GM23338 (cell line): ENCODE data around the gene AFTPH. TPM values are rescaled to one million over a fixed set of nuclear protein-coding genes. Genes with fewer than 3 reads are reported as not detected.

Experiments used
- ATAC-seq: fragments of 200-7000 bp; cut with Tn5 transposase; 3 replicates; pipeline ENCODE4 v1.9.1; 2020
- DNase-seq: peaks from one replicate; pipeline ENCODE4 v3.0.0-alpha.2; 2015; ENCODE audit warnings: low spot score
- H2AFZ ChIP-seq: fragments of 200-600 bp; sonication (generic); 2 replicates; pipeline ENCODE4 v1.8.0; 2016; ENCODE audit warnings: antibody characterized with exemption, mild to moderate bottlenecking, moderate library complexity
- H3F3A ChIP-seq: fragments of 200-600 bp; sonication (generic); replicated peaks from 2 replicates; pipeline ENCODE4 v1.8.0; 2017; ENCODE audit warnings: antibody characterized with exemption, mixed run types, low read depth
- H3K27ac ChIP-seq: fragments of 200-600 bp; sonication (generic); 2 replicates; pipeline ENCODE4 v1.6.1; 2016; ENCODE audit warnings: low read depth
- H3K27me3 ChIP-seq: fragments of 200-600 bp; sonication (generic); 2 replicates; pipeline ENCODE4 v1.8.0; 2016; ENCODE audit warnings: mild to moderate bottlenecking, mixed run types, moderate library complexity; ENCODE audit not compliant: insufficient read depth
- H3K36me3 ChIP-seq: fragments of 200-600 bp; sonication (generic); 2 replicates; pipeline ENCODE4 v1.8.0; 2016; ENCODE audit warnings: mild to moderate bottlenecking; ENCODE audit not compliant: insufficient read depth
- H3K4me1 ChIP-seq: fragments of 200-600 bp; sonication (generic); 2 replicates; pipeline ENCODE4 v1.8.0; 2016; ENCODE audit warnings: mild to moderate bottlenecking, moderate library complexity; ENCODE audit not compliant: insufficient read depth
- H3K4me2 ChIP-seq: fragments of 200-600 bp; sonication (generic); 2 replicates; pipeline ENCODE4 v1.7.1; 2017; ENCODE audit warnings: mixed run types
- H3K4me3 ChIP-seq: fragments of 200-600 bp; sonication (generic); 2 replicates; pipeline ENCODE4 v1.6.1; 2016; ENCODE audit warnings: mixed run types
- H3K79me2 ChIP-seq: fragments of 200-600 bp; sonication (generic); replicated peaks from 2 replicates; pipeline ENCODE4 v1.8.0; 2017; ENCODE audit warnings: mild to moderate bottlenecking; ENCODE audit not compliant: insufficient read depth
- H3K9me2 ChIP-seq: fragments of 200-600 bp; sonication (generic); 2 replicates; pipeline ENCODE4 v1.8.0; 2017; ENCODE audit not compliant: insufficient read depth
- H4K20me1 ChIP-seq: fragments of 200-600 bp; sonication (generic); replicated peaks from 2 replicates; pipeline ENCODE4 v1.8.0; 2017; ENCODE audit warnings: mild to moderate bottlenecking; ENCODE audit not compliant: insufficient read depth
- H3K27ac Mint-ChIP-seq: 2 replicates; pipeline ENCODE4 v1.8.0; 2020; ENCODE audit warnings: inconsistent platforms, mild to moderate bottlenecking, moderate library complexity, mixed read lengths
- H3K27me3 Mint-ChIP-seq: 3 replicates; pipeline ENCODE4 v1.8.0; 2022; ENCODE audit warnings: low read depth, mild to moderate bottlenecking, moderate library complexity, mixed read lengths, inconsistent platforms; ENCODE audit not compliant: insufficient read depth, poor library complexity
- H3K36me3 Mint-ChIP-seq: 3 replicates; pipeline ENCODE4 v1.8.0; 2021; ENCODE audit warnings: low read depth, mild to moderate bottlenecking, inconsistent platforms, moderate library complexity, mixed read lengths
- H3K4me1 Mint-ChIP-seq: 3 replicates; pipeline ENCODE4 v1.8.0; 2020; ENCODE audit warnings: mild to moderate bottlenecking, inconsistent platforms, mixed read lengths
- H3K4me3 Mint-ChIP-seq: 3 replicates; pipeline ENCODE4 v1.8.0; 2021; ENCODE audit warnings: moderate library complexity, mild to moderate bottlenecking, inconsistent platforms, mixed read lengths
- H3K9me3 Mint-ChIP-seq: 3 replicates; pipeline ENCODE4 v1.8.0; 2020; ENCODE audit warnings: moderate library complexity, mild to moderate bottlenecking, inconsistent platforms, mixed read lengths
- EZH2phosphoT487 ChIP-seq: fragments of 200-600 bp; sonication (generic); IDR thresholded peaks from one replicate; pipeline ENCODE4 v1.8.1; 2018; ENCODE audit warnings: antibody characterized with exemption; ENCODE audit not compliant: unreplicated experiment
- NANOG ChIP-seq: IDR thresholded peaks from 2 replicates; pipeline ENCODE4 v1.6.1; 2016; ENCODE audit warnings: antibody characterized with exemption, borderline replicate concordance
- POLR2AphosphoS5 ChIP-seq: IDR thresholded peaks from 2 replicates; pipeline ENCODE4 v1.6.1; 2016; ENCODE audit warnings: antibody characterized with exemption, low read depth
- ZNF114 ChIP-seq: fragments of 250-450 bp; sonication (Bioruptor Pico); IDR thresholded peaks from 2 replicates; pipeline ENCODE4 v1.5.0; 2020; ENCODE audit warnings: mild to moderate bottlenecking, moderate library complexity
- polyA plus RNA-seq: library from polyadenylated mRNA; unstranded; fragments of >200 nt; fragmentation: Nextera tagmentation; extraction: Ambion mirVana; gene quantifications from 2 replicates; pipeline ENCODE4 v1.2.1, GENCODE V29; 2016
- total RNA-seq: library from RNA; depleted of rRNA; stranded (reverse); fragments of >200 nt; shearing (Covaris generic); gene quantifications from 2 replicates; pipeline ENCODE4 v1.2.3, GENCODE V29; 2014
- TF ChIP-seq, protein P1 (sequence below): IDR thresholded peaks from one replicate; pipeline ENCODE4 v1.6.1; 2018; ENCODE audit warnings: antibody characterized with exemption; ENCODE audit not compliant: unreplicated experiment

The AFTPH gene
- total and polyA plus RNA-seq, 2 experiments from 2014 or later: 14.9 to 20.6 TPM

- TF ChIP-seq, protein P1, sequence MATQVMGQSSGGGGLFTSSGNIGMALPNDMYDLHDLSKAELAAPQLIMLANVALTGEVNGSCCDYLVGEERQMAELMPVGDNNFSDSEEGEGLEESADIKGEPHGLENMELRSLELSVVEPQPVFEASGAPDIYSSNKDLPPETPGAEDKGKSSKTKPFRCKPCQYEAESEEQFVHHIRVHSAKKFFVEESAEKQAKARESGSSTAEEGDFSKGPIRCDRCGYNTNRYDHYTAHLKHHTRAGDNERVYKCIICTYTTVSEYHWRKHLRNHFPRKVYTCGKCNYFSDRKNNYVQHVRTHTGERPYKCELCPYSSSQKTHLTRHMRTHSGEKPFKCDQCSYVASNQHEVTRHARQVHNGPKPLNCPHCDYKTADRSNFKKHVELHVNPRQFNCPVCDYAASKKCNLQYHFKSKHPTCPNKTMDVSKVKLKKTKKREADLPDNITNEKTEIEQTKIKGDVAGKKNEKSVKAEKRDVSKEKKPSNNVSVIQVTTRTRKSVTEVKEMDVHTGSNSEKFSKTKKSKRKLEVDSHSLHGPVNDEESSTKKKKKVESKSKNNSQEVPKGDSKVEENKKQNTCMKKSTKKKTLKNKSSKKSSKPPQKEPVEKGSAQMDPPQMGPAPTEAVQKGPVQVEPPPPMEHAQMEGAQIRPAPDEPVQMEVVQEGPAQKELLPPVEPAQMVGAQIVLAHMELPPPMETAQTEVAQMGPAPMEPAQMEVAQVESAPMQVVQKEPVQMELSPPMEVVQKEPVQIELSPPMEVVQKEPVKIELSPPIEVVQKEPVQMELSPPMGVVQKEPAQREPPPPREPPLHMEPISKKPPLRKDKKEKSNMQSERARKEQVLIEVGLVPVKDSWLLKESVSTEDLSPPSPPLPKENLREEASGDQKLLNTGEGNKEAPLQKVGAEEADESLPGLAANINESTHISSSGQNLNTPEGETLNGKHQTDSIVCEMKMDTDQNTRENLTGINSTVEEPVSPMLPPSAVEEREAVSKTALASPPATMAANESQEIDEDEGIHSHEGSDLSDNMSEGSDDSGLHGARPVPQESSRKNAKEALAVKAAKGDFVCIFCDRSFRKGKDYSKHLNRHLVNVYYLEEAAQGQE: no peak
- no peak for TF ChIP-seq NANOG
- no peak for TF ChIP-seq POLR2AphosphoS5
Measured at GRCh38 chr2:64598226-64598625, 74.1 kb downstream of the AFTPH start (continued).

DNA sequence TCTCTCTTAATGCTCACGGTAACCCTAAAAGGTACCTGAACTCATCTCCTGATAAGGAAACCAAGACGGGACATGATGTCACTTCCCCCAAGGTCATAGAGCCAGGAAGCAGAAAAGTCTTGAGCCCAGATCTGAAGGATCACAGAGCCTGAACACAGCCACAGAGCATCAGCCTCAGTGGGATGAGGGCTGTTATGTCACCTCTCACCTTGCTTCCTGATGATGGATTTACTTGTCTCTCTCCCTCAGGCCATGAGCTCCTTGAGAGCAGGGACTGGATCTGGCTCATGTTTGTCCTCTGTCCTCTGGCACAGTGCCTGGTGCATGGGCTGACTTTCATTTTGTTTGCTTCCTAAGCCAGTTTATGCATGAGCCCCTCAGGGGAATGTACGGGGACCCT lies 75.3 kb downstream of the AFTPH start:
- no peaks in the 10 kb centered on the region for H3K4me1 ChIP-seq
- H3K4me1 Mint-ChIP-seq: peaks cover 6% of the 10 kb centered on the region; the same call in 2 of the 3 replicates
- H3K4me2 ChIP-seq: no peak overlapping the region
- H3K27ac ChIP-seq: no peak overlapping the region
- H3K36me3 ChIP-seq: no peaks in the 10 kb centered on the region
- H3K36me3 Mint-ChIP-seq: no peaks in the 10 kb centered on the region; the same call in 2 of the 3 replicates
- no peaks in the 10 kb centered on the region for H3F3A ChIP-seq
- no peaks in the 10 kb centered on the region for H3K79me2 ChIP-seq
- ATAC-seq (no peak), DNase-seq (no peak)
- peaks cover 4% of the 10 kb centered on the region for H3K27me3 Mint-ChIP-seq
- H3K4me3 ChIP-seq: no peak overlapping the region
- TF ChIP-seq, protein P1: no peak
- no peak for TF ChIP-seq EZH2phosphoT487
- TF ChIP-seq ZNF114 (CRISPR knock-in tag): no peak
- H3K27ac Mint-ChIP-seq: no peak overlapping the region
- peaks cover 5% of the 10 kb centered on the region; the same call in 2 of the 3 replicates for H3K9me3 Mint-ChIP-seq
- no peaks in the 10 kb centered on the region for H4K20me1 ChIP-seq
- H3K9me2 ChIP-seq: no peaks in the 10 kb centered on the region
- no peak overlapping the region for H3K4me3 Mint-ChIP-seq
- H3K27me3 ChIP-seq: no peaks in the 10 kb centered on the region
- no peak overlapping the region for H2AFZ ChIP-seq
